ENCODE results near the gene SRPX2.
"Not testable (repeated sequence)": the region's sequence is repeated elsewhere in the genome, so short reads cannot be mapped to it uniquely, and the experiment has no call there.

The SRPX2 gene

DNA sequence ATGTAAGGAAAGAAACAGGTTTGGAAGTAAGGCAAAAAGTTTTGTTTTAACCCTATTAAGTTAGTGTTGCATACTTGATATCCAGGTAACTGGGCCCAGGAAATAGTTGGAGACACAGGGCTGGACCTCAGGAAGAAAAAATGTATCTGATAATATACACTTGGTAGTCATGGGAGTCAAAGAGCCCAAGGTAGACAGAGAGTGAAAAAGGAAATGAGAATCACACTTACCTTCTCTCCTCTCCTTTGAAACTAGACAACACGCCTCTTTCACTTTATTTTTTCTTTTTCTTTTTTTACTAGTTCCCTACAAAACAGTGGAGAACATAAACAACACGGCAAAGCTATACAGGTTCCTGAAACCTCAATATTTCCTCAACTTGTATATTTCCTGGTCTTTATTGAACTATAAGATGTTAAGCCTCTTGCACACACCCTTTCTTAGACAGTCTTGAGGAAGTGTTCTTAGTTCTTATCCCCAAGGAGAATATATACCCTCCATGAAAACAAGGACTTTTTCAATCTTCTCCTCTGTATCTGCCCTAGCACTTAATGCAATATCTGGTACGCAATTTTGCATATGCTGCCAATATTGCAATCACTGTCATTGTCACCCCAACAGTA is 60.7 kb downstream of the SRPX2 start:
- DNase-seq: no peak

DNA sequence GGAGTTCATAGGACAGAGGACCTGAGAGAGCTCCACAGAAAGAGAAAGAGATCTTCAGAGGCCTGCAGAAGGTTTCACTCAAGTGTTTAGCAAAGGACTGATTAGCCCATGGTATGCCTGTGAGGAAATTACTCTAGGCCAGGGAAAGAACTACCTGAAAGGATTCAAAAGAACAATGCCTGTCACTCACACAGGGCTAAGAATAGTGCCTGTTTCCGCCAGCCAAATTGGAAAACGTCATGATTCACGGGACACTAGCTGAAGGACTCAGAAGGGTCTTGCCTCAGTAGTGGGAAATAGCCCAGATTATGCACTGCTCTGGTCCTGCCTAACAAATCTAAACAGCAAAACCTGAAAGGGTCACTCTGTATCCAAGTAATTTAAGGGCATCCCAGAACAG is 66.8 kb downstream of the SRPX2 start:
- DNase-seq: no peak

DNA sequence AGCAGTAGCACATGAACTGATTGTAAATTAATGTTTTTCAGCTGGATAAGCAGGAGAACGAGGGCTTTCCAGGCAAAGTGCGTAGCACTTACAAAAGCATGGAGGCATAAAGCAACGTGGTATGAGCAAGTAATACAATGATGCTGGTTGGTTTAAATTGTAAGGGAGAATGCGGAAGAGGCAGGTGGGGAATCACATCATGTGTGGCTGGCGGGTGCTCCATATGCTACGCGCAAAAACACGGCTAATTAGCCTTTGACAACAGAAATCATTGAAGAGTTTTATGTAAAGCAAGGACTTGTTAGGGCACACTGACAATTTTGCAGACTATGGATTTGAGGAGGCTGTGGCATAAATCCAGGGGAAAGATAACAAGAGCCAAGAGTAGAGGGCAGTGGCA is 73.4 kb downstream of the SRPX2 start:
- DNase-seq: no peak

DNA sequence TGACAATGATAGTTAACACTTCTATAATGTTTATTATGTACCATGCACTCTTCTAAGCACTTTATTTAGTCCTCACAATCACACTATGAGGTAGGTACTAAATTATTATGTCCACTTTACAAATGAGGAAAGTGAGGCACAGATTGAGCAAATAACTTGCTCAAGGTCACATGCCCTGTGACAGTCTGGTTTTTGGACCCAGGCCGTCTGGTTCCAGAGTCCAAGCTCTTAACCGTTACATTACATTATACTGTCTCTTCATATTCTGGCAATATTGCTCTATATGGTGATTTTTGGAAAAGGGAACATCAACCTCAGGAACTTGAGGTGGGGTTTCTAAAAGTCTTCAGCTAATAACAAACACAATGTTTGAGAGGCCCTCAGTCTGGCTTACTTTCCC is 75.1 kb downstream of the SRPX2 start:
- no peak for DNase-seq

DNA sequence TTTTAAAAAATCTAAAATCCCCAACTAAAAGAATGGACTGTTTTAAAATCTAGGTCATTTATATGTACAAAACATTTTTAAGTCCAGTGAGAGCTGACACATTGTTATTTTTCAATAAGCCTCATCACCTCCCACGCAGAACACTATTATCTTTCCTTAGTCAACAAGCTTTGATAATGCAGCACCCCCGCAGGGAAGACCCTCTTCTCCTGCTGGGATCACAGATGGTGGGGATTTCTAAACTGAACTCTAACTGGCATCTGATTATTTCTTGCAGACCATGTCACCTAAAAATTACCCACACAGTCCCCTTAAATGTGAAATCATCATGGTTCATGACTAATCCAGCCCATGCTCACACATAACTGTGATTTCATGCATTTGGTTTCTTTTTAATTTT is 76.3 kb downstream of the SRPX2 start:
- DNase-seq: no peak

DNA sequence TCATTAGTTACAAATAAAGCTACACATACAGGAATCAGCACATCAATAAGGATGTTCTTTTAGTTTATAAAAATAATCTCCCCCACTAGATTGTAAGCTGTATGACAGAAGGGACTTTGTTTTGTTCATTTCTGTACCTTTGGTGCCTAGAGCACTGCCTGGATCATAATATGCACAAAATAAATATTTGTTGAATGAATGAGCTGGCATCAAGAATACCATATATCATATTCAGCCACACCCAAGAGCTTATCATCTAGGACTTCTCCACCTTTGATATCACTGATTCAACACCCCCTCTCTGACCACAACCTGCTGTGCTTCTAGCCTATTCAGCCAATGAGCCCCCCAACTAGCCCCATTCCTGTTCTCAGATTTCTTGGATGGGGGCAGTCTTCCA is 77.3 kb downstream of the SRPX2 start:
- no peak for DNase-seq

DNA sequence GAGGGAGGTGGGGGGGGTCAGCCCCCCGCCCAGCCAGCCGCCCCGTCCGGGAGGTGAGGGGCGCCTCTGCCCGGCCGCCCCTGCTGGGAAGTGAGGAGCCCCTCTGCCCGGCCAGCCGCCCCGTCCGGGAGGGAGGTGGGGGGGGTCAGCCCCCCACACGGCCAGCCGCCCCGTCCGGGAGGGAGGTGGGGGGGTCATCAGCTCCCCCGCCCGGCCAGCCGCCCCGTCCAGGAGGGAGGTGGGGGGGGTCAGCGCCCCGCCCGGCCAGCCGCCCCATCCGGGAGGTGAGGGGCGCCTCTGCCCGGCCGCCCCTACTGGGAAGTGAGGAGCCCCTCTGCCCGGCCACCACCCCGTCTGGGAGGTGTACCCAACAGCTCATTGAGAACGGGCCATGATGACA is 80.0 kb downstream of the SRPX2 start:
- not testable (repeated sequence) for DNase-seq
